Epithelial cell of umbilical artery (primary cell): ENCODE measurements around the gene RADIL. TPM values are rescaled to one million over a fixed set of nuclear protein-coding genes. Genes with fewer than 3 reads are reported as not detected.

ENCODE experiments used
- total RNA-seq: library from RNA; depleted of rRNA; stranded (reverse); fragments of >200 nt; gene quantifications from 2 replicates; pipeline ENCODE4 v1.2.3, GENCODE V29; 2014

Gene RADIL
- total RNA-seq, result 0.32 TPM in 1 of 2 replicates, not detected in the other

GRCh38 chr7:4883372-4884144 is at the start of gene RADIL:
RADIL (minus strand) TSS chr7:4883716; CDS start chr7:4878139, 5,577 bp downstream.

GRCh38 chr7:4861673-4862072 is 21.8 kb downstream of the RADIL start, which contains the start of gene PAPOLB:
PAPOLB (minus strand) TSS chr7:4862030; CDS start chr7:4861810, 220 bp downstream.

GRCh38 chr7:4775250-4775847 is 108.2 kb downstream of the RADIL start, which contains the start of gene AP5Z1:
AP5Z1 (plus strand) TSS chr7:4775623; CDS start chr7:4775716, 93 bp downstream.

Other genes with a start within 250 kb of the RADIL start
- 27.7 and 32.2 TPM in 2 replicates for gene FOXK1, start 201.4 kb downstream of the RADIL start, total RNA-seq
- gene AP5Z1, start 108.1 kb downstream of the RADIL start, total RNA-seq, result 16.7 and 20.8 TPM in 2 replicates
- gene PAPOLB, start 21.7 kb downstream of the RADIL start, total RNA-seq, result under 0.01 and 0.15 TPM in 2 replicates
- gene MMD2, start 75.5 kb upstream of the RADIL start, total RNA-seq, result not detected in 2 replicates
- gene RBAK, start 162.1 kb upstream of the RADIL start, total RNA-seq, result 7.8 and 8.5 TPM in 2 replicates